HG03060 (cell line): Measurements from ENCODE around the gene PPP1R26.

Experiments used
- ATAC-seq: cut with Tn5 transposase; IDR thresholded peaks from one replicate; pipeline ENCODE4 v1.9.1; 2021; ENCODE audit warnings: low read depth, moderate number of reproducible peaks; ENCODE audit not compliant: unreplicated experiment

Gene PPP1R26

DNA sequence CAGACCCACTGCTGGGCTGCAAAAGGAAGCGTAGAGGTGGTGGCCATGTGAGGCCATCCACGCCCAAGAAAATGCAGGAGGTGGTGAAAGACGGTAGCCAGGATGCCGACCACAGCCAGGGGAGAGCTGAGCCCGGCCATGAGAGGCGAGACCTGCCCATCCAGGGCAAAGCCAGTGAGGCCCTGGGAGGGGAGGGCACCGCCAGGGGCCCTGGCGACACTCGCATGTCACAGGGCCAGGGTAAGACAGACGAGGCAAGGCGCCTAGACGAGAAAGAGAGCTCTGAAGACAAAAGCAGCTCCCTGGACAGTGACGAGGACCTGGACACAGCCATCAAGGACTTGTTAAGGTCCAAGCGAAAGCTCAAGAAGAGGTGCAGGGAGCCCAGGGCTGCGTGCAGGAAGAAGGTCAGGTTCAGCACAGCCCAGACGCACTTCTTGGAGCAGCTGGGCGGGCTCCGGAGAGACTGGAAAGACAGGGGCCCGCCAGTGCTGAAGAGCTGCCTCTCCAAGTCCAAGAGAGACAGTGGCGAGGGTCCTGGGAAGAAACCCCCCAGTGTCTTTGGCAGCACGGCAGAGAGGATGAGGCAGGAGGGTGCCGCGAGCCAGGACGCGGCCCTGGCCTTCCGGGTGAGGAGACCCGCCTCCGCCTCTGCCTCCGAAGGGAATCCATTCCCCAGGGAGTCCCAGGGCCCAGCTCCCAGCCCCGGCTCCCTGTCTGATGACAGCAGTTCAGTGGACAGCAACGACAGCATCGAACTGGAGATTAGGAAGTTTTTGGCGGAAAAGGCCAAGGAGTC, 6.9 kb downstream of the PPP1R26 start:
- ATAC-seq: no peak

DNA sequence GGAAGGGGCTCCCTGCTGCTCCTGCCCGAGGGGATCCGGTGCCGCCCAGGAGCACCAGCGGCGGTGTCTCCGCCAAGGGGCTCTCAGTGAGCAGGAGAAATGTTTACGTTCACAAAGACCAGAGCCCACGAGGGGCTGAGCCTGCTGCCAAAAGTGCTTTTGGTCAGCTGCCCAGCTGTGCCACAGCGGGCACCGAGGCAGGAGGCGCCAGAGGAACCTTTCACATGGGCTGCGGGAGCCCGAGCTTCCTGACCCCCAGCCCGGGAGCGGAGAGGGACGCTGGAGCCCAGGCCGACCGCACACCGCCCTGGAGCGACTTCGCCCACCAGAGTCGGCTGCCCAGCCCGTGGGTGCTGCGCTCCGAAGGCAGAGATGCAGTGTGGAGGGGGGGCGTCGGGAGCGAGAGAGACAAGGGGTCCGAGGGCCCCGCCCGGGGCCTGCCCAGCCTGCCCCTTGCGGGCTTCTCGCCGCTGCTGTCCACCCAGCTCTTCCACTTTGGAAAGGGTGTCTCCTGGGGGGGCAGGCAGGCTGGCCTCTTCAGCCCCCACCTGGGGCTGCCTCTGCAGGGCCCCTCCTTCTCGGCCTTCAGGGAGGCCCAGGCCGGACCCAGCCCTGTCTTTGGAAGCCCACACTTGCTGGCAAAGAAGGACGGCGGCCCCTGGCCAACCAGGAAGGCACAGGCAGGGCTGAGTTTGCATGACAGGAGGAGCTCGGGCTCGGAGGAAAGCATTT, 7.9 kb downstream of the PPP1R26 start:
- no peak for ATAC-seq

DNA sequence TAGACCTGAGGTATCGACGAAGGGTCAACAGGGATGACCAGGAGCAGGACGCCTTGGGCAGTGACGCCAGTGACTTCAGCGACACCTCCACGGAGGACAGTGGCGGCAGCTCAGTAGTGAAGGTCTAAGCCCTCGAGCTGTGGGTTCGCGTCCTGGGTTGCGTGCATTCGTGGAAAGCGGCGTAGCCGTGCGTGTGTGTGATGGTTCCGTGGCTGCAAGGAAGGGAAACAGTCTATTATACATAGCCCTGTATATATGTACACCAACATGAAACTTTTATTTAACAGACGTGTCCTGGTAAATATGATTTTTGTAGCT, 8.4 kb downstream of the PPP1R26 start:
- ATAC-seq: no peak

DNA sequence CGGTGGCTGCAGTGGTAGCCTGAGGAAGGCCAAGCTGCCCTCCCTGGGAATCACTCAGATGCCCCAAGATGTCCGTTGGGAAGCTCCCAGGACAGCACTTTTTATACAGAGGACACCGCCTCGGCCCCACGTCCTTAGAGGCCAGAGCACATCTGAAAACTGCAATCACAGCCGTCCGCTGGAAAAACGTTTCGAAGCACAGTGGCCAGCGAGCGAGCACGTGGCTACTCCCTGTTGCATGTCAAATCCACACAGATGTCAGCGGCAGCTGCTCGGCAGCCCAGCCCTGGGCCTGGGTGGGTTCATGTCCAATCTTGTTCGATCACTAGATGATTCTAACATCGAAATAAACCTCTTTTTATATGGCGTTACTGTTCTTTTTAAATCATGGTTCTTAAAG, 8.9 kb downstream of the PPP1R26 start:
- no peak for ATAC-seq

DNA sequence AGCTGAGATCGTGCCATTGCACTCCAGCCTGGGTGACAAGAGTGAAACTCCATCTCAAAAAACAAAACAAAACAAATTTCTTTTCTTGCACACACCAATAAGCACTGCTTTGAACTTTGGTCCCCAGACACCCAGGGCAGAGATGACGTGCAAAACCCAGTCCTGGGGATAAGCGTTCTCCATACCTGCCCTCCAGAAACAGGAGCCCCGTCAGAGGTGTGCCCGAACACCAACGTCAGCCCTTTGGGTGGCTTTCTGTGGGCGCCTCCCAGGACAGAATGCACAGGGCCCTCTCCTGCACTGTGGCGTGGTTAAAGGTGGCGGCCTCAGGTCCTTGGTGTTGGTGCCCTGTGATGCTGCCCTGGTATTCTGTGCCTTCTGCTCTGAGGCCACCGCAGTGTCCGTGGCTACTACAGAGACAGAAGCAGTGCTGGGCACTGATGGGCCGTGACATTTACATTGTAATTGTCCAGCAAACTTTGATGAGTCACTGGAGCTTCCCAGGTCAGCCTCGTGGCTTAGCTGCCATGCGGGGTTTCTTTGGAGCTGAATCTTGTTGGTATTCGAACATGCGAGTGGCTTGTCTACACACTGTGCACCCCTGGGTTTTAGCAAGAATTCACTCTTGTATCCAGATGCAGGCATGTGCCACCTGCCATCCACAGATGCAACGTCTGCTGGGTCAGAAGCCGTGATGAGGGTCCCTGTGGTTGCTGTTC, 9.8 kb downstream of the PPP1R26 start:
- no peak for ATAC-seq

DNA sequence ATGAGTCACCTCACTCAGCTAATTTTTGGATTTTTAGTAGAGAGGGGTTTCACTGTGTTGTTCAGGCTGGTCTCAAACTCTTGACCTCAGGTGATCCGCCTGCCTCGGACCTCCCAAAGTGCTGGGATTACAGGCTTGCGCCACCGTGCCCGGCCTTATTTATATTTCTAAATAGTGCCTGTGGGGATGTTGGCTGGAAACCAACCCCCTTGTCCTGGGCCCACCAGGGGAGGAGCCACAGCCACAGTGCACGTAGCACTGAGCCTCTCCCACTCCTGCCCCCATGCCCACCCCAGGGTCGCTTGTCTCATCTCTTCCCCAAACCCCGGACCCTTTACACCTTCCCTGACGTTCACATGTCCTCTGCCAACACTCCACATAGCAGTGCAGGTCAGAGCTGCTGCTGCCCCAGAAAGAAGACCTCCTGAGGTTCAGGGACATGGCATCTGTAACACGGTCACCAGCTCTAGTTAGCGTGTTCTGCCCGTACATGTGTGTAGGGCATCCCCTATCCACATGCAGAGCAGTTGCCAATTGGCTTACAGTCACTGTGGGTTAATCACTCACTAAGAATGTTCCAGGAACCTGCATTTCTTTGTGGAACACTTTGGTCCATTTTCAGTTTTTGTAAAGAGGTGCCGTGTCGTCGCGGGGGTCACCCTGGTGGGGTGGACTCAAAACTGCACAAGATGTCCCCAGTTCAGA, 10.7 kb downstream of the PPP1R26 start:
- no peak for ATAC-seq

DNA sequence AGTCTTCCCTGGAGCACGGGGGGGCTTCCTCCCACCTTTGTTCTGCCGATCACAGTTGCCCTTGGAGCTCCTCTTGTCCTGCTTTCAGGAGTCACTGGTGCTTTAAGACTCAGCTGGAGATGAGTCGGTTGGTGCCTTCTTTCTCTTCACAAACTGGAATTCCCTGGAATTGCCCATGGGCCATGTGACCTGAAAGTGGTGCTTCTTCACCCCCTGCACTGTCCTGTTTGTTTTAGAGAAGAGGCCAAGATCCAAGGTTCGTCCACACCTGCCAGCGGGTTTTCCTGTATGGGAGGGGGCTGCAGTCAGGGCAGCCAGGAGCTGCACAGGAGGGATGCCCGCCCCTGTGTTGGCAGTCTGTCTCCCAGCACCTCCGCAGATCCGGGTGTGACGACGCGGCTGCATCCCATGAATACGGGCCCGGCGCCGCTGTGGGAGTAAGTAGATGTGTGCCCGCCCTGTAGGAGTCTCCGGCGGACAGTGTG, 11.4 kb downstream of the PPP1R26 start:
- ATAC-seq: no peak

DNA sequence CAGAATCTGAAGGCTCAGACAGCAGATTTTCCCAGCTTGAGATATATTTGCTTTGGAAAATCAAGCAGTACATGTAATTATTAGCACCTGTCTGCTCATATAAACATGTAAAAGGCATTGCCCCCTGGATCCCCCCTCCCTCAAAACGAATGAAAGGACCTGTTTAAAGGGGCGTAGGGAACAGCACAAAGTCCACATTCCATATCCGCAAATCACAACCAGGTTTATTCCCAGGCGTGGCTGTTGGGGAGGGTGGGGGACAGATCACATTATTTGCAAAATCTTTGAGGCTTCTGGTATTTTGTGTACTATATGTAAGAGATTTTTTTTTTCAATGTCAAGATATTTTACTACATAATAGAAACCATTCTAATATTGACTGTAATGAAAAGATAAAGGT, 12.2 kb downstream of the PPP1R26 start:
- no peak for ATAC-seq

DNA sequence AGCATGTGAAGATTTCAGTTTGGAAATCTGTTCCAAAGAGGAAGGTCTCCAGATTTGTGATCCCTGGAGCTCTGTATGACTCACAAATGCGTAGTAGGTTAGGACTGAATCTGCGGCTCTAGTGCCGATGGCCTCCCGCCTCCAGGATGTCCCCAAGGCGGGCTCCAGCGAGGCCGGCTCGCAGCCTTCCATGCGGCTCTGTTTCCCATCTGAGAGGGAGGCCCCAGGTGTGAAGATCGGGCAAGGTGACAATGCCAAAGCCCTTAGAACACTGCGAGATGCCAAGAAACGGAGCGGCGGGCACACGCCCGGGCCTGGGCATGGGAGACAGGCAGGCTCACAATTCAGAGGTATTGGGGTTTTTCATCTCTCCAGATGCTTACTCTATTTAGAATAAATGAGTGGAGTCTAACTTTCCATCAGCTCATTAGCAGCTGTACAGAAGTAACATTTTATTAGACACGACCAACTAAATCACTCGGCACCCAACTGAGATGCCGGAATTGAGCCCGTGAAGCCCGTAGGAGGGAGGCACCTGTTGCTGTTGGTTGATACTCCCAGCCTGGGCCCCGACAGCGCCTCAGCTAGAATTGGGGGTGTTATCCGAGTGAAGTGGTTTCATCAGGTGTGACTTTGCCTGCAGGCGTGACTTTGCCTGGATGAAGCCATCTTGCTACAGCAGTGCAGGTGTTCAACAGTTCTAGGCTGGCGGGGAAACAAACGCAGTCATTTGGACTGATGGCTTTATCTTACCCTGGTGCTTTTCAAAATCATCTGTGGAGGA, 13.5 kb downstream of the PPP1R26 start:
- no peak for ATAC-seq

DNA sequence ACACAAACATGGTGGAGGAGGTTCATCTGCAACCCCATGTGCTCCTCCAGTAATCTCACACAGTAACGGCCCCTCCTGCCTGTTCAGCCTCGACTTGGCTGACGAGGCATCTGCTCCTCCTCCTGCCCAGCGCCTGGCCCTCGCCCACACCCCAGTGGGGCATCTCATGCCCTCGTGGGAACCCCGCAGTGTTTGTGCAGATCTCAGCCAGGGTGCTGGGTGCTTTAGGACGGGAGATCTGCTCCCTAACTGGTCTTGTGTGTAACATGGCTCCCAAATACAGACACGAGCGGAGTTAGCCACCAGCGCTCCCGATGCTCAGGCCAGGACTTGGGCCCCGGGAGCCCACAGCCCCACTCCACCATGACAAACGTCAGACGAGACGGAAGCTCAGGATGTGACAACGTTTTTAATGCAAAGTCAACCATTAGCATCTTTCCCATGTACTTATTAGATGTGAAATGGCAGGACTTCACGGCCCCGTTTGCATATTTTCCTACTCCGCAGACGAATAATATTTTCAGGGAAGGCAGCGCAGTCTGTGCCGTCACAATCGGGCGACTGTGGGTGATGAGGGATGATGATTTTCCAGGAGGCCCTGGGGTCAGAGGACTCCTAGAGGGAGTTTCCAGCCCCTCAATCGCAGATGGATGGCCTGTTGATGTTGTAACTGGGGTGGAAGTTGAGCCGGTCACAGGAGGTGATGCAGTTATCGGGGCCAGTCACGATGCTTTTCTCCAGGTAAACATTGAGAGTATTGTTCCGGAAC, 15.4 kb downstream of the PPP1R26 start:
- ATAC-seq: no peak

DNA sequence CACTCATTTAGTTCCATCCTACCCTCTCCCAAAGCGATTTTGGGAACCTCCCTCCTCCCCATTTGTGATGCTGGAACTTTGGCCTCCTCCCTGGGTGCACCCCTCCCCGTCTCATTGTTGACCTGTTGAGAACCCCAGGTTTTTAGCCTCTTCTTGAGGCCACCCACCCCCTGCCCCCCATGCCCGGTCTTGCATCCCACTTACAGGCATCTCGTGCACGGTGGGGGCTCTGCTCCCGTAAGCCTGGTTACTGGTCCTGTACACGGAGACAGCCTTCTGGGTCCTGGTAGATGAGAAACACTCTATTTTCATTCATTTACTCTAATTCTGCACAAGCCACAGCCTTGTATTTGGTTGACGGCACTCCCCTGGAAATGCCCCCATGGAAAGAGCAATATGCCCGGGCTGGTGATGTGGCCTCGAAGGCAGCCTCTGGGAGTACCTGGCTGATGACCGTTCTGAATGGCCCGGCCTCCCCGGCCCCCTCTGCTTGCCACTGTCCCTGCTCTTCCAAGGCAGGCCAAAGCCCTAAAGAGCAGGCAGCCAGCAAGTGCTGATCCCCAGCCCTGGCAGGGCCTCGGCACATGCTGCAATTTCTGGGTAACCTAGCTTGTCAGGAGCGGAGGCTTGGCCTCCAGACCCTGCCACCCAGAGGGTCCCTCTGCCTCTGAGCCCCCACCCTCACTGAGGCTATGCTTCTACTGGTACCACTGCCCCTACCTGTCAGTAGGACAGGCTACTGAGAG, 19.0 kb downstream of the PPP1R26 start:
- ATAC-seq: no peak

DNA sequence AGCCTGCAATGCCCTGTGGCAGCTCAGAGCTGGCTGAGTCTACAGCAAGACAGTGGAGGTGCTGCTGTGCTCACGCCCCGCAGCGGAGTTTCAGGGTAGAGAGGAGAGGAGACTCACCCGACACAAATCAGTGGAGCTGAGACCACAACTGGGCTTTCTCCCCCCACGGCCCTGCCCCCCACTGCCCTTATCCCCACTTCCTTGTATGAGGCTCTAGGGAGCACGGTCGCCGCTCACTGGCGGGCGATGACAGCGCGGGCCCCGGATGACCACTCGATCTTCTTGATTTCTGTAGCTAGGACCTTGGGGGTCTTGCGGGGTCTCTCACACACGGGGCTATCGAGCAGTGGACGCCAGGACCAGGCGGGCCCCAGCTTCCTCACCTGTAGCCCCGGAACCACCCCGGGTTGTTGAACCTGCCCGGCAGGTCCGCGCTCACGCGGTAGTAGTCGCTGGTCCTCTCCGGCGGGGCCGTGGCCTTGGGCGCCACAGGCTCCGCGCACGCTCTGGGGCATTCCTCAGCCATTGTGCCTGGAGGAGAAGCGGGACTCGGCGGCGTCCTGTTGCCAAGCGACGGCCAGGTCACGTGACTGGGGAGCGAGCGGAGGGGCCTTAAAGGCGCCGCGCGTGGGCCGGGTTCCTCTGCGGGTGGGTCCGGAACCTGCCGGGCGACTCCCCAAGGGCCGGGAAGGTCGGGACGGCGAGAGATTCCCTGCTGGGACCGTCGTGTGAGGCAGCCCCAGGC, 19.9 kb downstream of the PPP1R26 start:
- no peak for ATAC-seq

DNA sequence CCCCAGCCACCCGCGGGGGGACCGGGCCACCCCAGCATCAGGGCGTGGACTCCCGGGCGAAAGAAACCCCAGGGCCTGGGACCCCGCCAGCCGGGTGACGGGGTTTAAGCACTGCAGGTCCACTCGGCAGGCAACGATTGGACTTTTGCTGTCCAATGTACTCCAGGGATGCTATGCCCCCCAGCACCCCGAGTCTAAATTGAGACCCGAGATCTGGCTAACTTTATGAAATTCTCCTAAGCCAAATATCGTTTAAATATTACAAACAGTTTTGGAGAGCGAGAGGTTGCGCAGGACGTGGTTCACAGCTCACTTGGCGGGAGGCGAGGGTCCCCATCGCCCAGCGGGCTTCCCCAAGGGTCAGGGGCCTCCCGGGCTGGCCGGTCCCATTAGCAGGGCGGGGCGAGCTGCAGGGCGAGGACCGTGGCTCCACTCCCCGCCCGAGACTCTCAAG, 20.5 kb downstream of the PPP1R26 start:
- ATAC-seq: no peak

DNA sequence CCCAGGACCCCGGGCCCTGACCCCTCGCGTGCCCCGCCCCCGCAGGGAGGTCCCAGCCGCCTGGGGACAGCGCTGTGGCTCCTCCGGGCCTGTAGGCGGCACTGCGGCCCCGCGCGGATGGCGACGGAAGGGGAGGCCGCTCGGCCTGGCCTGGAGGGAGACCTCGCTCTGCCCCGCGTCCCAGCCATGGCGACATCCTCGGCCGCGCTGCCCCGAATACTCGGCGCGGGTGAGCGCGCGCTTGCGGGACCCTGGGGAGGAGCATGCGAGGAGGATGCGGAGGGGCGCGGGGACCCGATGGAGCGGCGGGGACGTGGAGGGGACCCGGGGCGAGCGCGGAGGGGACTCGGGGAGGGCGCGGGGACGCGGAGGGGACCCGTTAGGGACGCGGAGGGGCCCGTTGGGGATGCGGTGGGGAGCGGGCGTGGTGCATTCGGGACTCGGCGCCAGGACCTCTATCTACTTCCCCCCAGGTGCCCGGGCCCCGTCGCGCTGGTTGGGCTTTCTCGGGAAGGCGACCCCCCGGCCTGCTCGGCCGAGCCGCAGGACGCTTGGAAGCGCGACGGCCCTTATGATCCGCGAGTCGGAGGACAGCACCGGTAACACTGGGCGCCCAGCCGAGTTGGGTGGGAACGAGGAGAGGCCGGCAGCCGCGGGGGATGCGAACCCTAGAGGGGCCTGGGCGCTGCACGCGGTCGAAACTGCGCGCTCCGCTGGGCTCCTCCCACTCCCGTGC, 21.1 kb downstream of the PPP1R26 start, which contains the start of gene MRPS2:
TSS of gene MRPS2 (plus strand) at position 158 of the 736 bp plus-strand sequence. CDS start at position 187, 29 bp downstream.
- ATAC-seq: no peak

DNA sequence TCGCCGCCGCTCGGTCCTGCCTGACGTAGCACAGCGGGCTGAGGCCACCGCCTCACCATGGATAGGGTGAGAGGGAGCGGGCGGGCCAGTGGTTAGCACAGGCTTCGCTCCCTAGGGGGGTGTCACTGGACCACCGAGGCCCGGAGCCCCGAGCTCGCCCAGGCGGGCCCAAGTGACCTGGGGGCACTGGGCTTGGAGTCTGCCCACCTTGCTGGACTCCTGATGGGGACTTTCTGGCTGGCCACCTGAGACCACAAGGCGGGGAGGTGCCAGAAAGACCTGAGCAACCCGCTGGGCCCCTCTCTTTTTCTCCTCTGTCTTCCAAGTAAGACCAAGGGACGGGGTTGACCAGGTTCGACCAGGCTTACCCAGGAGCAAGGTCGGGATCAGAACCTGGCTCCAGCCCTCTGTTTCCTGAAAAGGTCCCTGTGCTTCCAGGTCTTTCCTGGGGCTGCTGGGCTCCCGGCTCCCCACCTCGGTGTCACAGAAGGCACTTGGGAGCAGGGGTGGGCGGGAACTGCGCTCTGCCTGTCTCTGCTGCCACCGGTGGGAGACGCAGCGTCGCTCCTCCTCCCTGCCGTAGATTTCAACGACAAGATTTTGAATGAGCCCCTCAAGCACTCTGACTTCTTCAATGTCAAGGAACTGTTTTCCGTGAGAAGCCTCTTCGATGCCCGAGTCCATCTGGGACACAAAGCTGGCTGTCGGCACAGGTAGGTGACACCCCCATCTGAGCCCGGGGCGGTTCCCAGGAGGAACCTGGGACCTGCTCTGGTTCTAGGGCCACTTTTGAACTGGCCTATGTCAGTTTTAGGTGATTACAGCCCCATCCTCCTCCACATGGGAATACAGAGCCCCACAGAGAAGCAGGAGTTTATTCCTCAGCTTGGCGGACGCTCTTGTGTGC, 21.9 kb downstream of the PPP1R26 start:
- ATAC-seq: no peak
